ENCODE results near the gene TNRC18. TPM values are rescaled to one million over a fixed set of nuclear protein-coding genes. Genes with fewer than 3 reads are reported as not detected.

The TNRC18 gene
- total and polyA plus RNA-seq, 9 of the 15 experiments (the other 6 are each of a cell fraction or from before 2014, with no cell fraction given), result 0.03 to 43.2 (median 18.0) TPM

GRCh38 chr7:5428478-5429252 is 5.0 kb upstream of the TNRC18 start (continued):
- 0 out of 2 replicates have a peak, but pooled peaks have one; percentile 41 for TF ChIP-seq ARID3A (IDR thresholded peaks at IDR 0.05; ENCODE audit: borderline replicate concordance, low read depth, low read length)
- TF ChIP-seq TRIM25 (IDR thresholded peaks at IDR 0.05; ENCODE audit: borderline replicate concordance), result no peak
- TF ChIP-seq RCOR1 (IDR thresholded peaks at IDR 0.05; ENCODE audit: borderline replicate concordance in 1 of 2, low read depth in 2 of 2, low read length in 2 of 2), result peak in 1 of 2 experiments; percentile 64; a peak in 2 of 4 replicates
- 0 out of 4 replicates have a peak, but pooled peaks of 1 of the 2 experiments have one; percentile 12 for TF ChIP-seq MLLT1 (IDR thresholded peaks at IDR 0.05)
- peak; percentile 71; the same call in 1 of the 2 replicates for TF ChIP-seq ERF (CRISPR knock-in tag; IDR thresholded peaks at IDR 0.05)
- no peak for TF ChIP-seq SREBF2 (CRISPR knock-in tag; IDR thresholded peaks at IDR 0.05)
- TF ChIP-seq ZNF133 (CRISPR knock-in tag; IDR thresholded peaks at IDR 0.05), result no peak
- no peak for TF ChIP-seq CEBPZ (IDR thresholded peaks at IDR 0.05; ENCODE audit: borderline replicate concordance, low read depth, low read length)
- peak; percentile 55 for TF ChIP-seq IRF9 (tag; IDR thresholded peaks at IDR 0.05)
- no peak for TF ChIP-seq POLR2AphosphoS2 (IDR thresholded peaks at IDR 0.05; ENCODE audit: low read length)
- no peak for TF ChIP-seq NKRF (IDR thresholded peaks at IDR 0.05; ENCODE audit: borderline replicate concordance)
